OCI-LY1 (cell line): ENCODE results near the gene ADAM19.

ENCODE experiments used
- CTCF ChIP-seq: fragments of 200-600 bp; sonication (generic), shearing (Covaris generic); IDR thresholded peaks from 2 replicates; pipeline ENCODE4 v1.5.1; 2017; ENCODE audit warnings: mild to moderate bottlenecking, antibody characterized with exemption, low read length, moderate library complexity, mixed read lengths
- EZH2 ChIP-seq: fragments of 200-600 bp; sonication (generic), shearing (Covaris generic); IDR thresholded peaks from 2 replicates; pipeline ENCODE4 v1.8.0; 2017; ENCODE audit warnings: borderline replicate concordance, mixed run types, mild to moderate bottlenecking, antibody characterized with exemption, low read length, moderate library complexity, mixed read lengths

GRCh38 chr5:157457391-157457790 lies 118.2 kb downstream of the ADAM19 start:
- TF ChIP-seq CTCF: no peak
- no peak for TF ChIP-seq EZH2
